ENCODE results near the gene SCG5. TPM values are rescaled to one million over a fixed set of nuclear protein-coding genes. Genes with fewer than 3 reads are reported as not detected.

SCG5 gene
- total RNA-seq, 4 donors from 2014 or later: 2.5 to 17.2 (median 3.2) TPM; not detected in 1

DNA sequence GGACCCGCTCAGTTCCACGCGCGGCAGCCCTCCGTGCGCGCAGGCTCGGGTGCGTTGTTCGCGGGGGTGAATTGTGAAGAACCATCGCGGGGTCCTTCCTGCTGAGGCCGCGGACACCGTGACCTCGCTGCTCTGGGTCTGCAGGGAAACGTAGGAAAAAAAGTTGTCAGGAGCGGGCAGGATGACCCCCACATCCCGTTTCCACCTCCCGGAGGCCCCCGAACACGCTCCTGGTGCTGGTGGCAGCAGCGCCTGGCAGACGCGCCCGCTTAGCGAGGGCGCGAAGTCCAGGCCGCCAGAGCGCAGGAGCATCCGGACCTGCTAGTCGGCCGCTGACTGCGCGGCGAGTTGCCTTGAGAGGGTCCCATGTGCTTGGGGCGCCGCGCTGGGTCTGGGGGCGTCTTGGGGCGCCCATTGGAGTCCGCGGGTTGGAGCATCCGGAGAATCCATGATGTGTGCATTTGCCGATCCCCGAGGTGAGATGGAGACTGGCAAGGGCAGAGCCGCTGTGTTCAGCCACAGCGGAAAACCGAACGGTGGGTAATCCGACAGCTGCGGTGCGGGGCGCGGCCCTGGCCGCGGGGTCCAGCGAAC lies 76.8 kb downstream of the SCG5 start:
- Histone ChIP-seq H3K4me3 (peak overlapping the region; percentile 26 to 49 (median 29)), H3K9me3 (no peaks in the 10 kb centered on the region), H3K27me3 (peaks cover 0 to 17% of the 10 kb centered on the region in 2 donors), H3K4me1 (peaks cover 0 to 23% (median 0%) of the 10 kb centered on the region in 4 donors), H3K36me3 (no peaks in the 10 kb centered on the region), H3K27ac (peak overlapping the region; percentile 36 to 62 (median 56))
- DNase-seq: peak in 1 of 3 donors; percentile 53
- TF ChIP-seq POLR2A (IDR thresholded peaks at IDR 0.05): no peak
- TF ChIP-seq, protein P1, sequence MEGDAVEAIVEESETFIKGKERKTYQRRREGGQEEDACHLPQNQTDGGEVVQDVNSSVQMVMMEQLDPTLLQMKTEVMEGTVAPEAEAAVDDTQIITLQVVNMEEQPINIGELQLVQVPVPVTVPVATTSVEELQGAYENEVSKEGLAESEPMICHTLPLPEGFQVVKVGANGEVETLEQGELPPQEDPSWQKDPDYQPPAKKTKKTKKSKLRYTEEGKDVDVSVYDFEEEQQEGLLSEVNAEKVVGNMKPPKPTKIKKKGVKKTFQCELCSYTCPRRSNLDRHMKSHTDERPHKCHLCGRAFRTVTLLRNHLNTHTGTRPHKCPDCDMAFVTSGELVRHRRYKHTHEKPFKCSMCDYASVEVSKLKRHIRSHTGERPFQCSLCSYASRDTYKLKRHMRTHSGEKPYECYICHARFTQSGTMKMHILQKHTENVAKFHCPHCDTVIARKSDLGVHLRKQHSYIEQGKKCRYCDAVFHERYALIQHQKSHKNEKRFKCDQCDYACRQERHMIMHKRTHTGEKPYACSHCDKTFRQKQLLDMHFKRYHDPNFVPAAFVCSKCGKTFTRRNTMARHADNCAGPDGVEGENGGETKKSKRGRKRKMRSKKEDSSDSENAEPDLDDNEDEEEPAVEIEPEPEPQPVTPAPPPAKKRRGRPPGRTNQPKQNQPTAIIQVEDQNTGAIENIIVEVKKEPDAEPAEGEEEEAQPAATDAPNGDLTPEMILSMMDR (IDR thresholded peaks at IDR 0.05): no peak

DNA sequence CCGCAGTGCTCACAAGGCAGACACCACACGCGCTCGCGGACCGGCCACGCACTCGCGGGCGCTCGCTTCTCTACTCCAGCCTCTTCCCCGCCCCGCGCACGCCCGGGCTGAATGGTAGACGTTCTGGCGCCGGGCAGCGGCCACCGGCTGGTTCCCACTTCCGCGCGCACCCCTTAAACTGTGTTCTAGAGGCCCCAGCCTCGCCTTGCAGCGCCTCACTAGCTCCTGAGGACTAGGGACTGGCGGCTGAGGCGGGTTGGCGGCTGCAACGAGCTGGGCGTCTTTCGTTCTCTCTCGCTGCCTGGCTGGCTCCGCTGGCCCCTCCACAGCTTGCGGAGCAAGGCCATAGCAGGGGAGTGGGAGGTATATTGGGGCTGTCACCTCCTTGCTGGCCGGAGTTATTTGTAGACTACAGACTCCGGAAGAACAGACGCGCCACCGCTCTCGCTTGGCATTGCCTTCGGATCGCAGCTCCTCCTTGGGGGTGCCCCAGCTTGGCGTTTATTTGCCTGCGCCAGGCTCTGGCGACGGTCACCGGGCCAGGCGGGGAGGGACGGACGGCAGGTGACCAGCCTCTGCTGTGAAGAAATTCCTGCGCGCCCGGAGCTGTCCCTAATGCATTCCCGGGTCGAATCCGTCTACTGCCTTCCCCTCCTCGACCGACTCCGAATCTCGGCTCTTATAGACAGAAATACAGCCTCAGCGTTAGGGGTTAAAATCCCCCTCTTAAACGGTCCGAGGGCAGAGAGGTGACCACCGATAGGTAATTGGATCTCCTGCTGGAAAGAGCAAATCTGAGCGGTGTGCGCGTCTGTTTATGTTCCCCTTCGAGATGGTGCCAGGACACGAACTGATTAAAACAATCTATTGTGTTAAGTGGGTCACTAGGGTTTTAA lies 77.6 kb downstream of the SCG5 start:
- H3K4me3 ChIP-seq: peak overlapping the region; percentile 26 to 49 (median 29)
- peaks cover 0 to 17% of the 10 kb centered on the region in 2 donors for H3K27me3 ChIP-seq
- H3K4me1 ChIP-seq: peaks cover 0 to 23% (median 0%) of the 10 kb centered on the region in 4 donors
- H3K27ac ChIP-seq: peak overlapping the region; percentile 36 to 62 (median 56)
- H3K36me3 ChIP-seq: no peaks in the 10 kb centered on the region
- TF ChIP-seq, protein P1 (IDR thresholded peaks at IDR 0.05): no peak
- TF ChIP-seq POLR2A (IDR thresholded peaks at IDR 0.05): no peak
- peak in 1 of 3 donors; percentile 51 for DNase-seq
- H3K9me3 ChIP-seq: no peaks in the 10 kb centered on the region

DNA sequence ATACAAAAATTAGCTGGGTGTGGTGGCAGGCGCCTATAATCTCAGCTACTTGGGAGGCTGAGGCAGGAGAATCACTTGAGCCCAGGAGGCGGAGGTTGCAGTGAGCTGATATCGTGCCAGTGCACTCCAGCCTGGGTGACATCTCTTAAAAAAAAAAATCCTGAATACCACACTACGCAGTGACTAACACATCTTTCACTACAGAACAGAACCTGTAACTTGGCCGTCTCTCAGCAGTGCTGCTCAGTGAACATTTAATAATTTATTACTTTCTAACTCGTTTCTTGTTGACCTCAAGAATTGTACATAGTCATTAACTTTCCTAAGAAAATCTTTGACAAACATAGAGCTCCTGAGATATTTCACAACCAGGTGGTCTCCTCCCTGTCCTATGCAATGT lies 80.1 kb downstream of the SCG5 start:
- no peaks in the 10 kb centered on the region for H3K36me3 ChIP-seq
- H3K4me1 ChIP-seq: peaks cover 0 to 23% (median 0%) of the 10 kb centered on the region in 4 donors
- peaks cover 0 to 13% of the 10 kb centered on the region in 2 donors for H3K27me3 ChIP-seq
- DNase-seq: no peak
- TF ChIP-seq POLR2A (IDR thresholded peaks at IDR 0.05): no peak
- TF ChIP-seq, protein P1 (IDR thresholded peaks at IDR 0.05): no peak
- no peak overlapping the region for H3K4me3 ChIP-seq
- no peaks in the 10 kb centered on the region for H3K9me3 ChIP-seq
- no peak overlapping the region for H3K27ac ChIP-seq

DNA sequence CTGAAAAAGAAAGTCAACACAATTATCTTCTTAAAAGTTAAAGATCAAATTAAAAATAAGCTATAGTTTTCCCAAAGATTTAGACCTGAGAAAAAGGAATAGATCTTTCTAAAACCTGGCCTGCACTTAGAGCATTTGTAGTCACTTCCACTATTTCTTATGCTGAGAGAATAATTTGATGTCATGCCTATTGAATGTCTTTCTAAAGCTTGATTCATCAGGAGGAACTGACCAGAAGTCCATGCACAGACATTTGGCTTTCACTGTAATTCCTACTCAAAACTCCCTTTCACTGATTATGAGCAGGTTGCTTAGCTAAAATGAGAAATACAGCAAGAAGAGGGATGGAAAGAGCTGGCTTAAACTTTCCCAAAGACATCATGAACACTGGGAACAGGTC lies 80.6 kb downstream of the SCG5 start:
- peaks cover 0 to 12% of the 10 kb centered on the region in 2 donors for H3K27me3 ChIP-seq
- peaks cover 0 to 22% (median 0%) of the 10 kb centered on the region in 4 donors for H3K4me1 ChIP-seq
- TF ChIP-seq, protein P1 (IDR thresholded peaks at IDR 0.05): no peak
- no peak for TF ChIP-seq POLR2A (IDR thresholded peaks at IDR 0.05)
- no peak overlapping the region for H3K4me3 ChIP-seq
- no peak overlapping the region for H3K27ac ChIP-seq
- DNase-seq: no peak
- H3K36me3 ChIP-seq: no peaks in the 10 kb centered on the region
- no peaks in the 10 kb centered on the region for H3K9me3 ChIP-seq

DNA sequence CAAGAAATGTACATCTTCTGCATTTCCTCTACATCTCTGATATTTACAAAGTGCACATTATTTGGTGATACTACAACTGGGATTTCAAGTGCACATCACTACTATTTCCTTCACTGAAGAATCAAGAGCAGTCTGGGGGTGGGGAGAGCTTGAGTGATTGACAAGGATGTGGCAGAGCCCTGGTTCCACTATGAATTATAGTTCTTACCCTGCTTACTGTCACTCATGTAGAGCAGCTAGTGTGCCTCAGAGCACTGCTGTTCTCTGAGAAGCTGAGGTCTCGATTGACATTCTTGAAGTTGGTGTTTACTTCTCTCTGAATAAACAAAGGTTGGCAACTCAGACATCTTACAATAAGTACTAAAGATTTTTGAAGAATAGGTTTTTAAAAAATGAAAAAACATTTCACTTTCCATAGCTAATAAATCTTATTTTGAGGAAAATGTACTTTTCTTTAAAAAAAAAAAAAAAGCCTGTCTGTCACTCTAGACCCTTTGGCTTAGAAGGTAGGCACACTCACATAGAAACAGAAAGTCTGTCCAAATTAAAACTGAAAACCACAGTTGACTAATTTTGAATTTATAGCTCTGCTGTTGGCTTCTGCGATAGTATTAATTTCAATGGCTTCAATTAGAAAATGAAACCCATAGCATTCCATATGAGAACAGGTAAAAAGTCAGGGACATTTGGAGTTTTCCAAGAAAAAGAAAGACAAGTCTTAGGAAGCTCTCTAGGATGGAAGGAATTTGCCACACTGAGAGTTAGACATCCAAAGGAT lies 81.8 kb downstream of the SCG5 start:
- Histone ChIP-seq H3K27ac (no peak overlapping the region), H3K27me3 (peaks cover 0 to 2% of the 10 kb centered on the region in 2 donors), H3K4me3 (no peak overlapping the region), H3K4me1 (peaks cover 0 to 10% (median 0%) of the 10 kb centered on the region in 4 donors), H3K9me3 (no peaks in the 10 kb centered on the region), H3K36me3 (no peaks in the 10 kb centered on the region)
- TF ChIP-seq POLR2A (IDR thresholded peaks at IDR 0.05): no peak
- TF ChIP-seq, protein P1 (IDR thresholded peaks at IDR 0.05): no peak
- DNase-seq: no peak
